Measurements from ENCODE around the gene GPR158. TPM values are rescaled to one million over a fixed set of nuclear protein-coding genes. Genes with fewer than 3 reads are reported as not detected.

Gene GPR158
- total RNA-seq, 1 experiment from 2014 or later: not detected

DNA sequence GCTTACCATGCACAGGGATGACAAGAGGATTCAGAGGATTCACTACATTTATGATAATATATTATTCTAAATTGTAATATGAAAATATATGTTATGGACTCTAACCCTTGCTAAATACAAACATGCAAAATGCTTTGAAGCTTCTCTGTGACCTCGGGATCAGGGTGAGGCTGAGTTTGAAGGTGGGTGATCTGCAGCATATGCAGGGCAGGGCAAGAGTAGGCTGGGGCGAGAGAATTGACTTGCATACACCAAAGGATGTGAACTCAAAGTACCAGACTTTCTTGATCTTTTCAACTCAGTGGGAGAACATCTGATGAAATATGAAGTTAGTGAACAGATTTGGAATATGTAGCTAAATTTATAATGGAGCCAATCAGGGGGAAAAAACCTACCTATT, 57.0 kb downstream of the GPR158 start:
- ChIA-PET POLR2A (interaction anchor here (0.7 kb wide), 1 partner anchor 14 kb away, joined by 3 read pairs; no protein-coding TSS in a partner anchor), CTCF (interaction anchor here (0.8 to 1.1 kb wide), 3 partner anchors 11 to 151 kb away, joined by 3 to 4 read pairs (median 3); no protein-coding TSS in a partner anchor)
- no peaks in the 10 kb centered on the region for H3K4me1 Mint-ChIP-seq (ENCODE audit: insufficient read depth, unreplicated experiment)
- H3K36me3 Mint-ChIP-seq (ENCODE audit: insufficient read depth, unreplicated experiment): no peaks in the 10 kb centered on the region
- no peak for DNase-seq (ENCODE audit: unreplicated experiment)
- no TSS peak for BruUV-seq (replicated peaks)
- intact Hi-C loops (cut with micrococcal nuclease): no loop called here
- peaks cover 49% of the 10 kb centered on the region for H3K27me3 Mint-ChIP-seq (ENCODE audit: insufficient read depth, unreplicated experiment)
- no peak overlapping the region for H3K27ac Mint-ChIP-seq (ENCODE audit: low read depth, unreplicated experiment)
- no peak overlapping the region for H3K4me3 Mint-ChIP-seq (ENCODE audit: unreplicated experiment)
- no peaks in the 10 kb centered on the region for H3K9me3 Mint-ChIP-seq (ENCODE audit: unreplicated experiment)
- TF ChIP-seq, protein P1, sequence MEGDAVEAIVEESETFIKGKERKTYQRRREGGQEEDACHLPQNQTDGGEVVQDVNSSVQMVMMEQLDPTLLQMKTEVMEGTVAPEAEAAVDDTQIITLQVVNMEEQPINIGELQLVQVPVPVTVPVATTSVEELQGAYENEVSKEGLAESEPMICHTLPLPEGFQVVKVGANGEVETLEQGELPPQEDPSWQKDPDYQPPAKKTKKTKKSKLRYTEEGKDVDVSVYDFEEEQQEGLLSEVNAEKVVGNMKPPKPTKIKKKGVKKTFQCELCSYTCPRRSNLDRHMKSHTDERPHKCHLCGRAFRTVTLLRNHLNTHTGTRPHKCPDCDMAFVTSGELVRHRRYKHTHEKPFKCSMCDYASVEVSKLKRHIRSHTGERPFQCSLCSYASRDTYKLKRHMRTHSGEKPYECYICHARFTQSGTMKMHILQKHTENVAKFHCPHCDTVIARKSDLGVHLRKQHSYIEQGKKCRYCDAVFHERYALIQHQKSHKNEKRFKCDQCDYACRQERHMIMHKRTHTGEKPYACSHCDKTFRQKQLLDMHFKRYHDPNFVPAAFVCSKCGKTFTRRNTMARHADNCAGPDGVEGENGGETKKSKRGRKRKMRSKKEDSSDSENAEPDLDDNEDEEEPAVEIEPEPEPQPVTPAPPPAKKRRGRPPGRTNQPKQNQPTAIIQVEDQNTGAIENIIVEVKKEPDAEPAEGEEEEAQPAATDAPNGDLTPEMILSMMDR (IDR thresholded peaks at IDR 0.05; ENCODE audit: unreplicated experiment): no peak

DNA sequence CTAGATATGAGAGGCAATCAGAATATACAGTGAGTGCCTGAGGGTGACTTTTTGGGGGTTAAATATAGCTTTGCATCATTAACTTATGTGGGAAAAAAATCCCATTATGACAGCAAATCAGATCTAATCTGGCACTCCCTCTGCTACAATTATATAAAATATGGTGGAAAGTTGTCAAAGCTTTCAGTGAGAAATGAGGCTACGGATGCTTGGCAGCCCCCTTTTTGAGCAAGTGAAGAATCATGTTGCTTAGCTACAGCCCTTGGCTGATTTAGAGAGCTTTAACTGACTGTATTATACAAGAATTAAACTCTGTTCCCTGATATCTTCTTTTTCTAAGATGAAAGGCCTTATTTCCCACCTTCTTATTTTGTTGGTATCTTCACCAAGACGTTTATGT, 57.4 kb downstream of the GPR158 start:
- ChIA-PET CTCF (interaction anchor here (1.1 kb wide), 1 partner anchor 118 kb away, joined by 4 read pairs; no protein-coding TSS in a partner anchor), POLR2A (no interaction called here)
- Mint-ChIP-seq H3K27me3 (ENCODE audit: insufficient read depth, unreplicated experiment) (peaks cover 52% of the 10 kb centered on the region), H3K27ac (ENCODE audit: low read depth, unreplicated experiment) (no peak overlapping the region), H3K9me3 (ENCODE audit: unreplicated experiment) (no peaks in the 10 kb centered on the region), H3K4me3 (ENCODE audit: unreplicated experiment) (no peak overlapping the region), H3K36me3 (ENCODE audit: insufficient read depth, unreplicated experiment) (no peaks in the 10 kb centered on the region), H3K4me1 (ENCODE audit: insufficient read depth, unreplicated experiment) (no peaks in the 10 kb centered on the region)
- intact Hi-C loops (cut with micrococcal nuclease): no loop called here
- no TSS peak for BruUV-seq (replicated peaks)
- TF ChIP-seq, protein P1 (IDR thresholded peaks at IDR 0.05; ENCODE audit: unreplicated experiment): no peak
- no peak for DNase-seq (ENCODE audit: unreplicated experiment)

DNA sequence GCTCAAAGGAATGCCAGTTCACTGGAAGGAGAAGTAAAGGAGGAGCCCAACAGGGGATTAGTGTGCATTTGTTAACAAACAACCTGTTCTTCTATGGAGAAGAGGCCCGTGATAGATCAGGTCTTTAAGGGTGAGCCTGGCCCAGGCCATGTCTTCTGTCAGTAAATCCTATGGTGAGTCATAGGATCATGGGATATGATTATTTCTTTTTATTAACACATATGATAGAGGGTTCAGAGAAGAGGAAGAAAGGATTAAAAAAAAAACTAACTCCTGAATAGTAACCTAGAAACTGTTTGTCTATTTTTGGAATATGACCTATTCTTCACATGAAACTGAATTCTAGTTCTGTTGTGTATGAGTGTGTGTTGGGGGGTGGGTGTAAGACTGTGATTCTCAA, 70.4 kb downstream of the GPR158 start:
- BruUV-seq (replicated peaks): no TSS peak
- no peaks in the 10 kb centered on the region for H3K27me3 Mint-ChIP-seq (ENCODE audit: insufficient read depth, unreplicated experiment)
- POLR2A ChIA-PET: no interaction called here
- H3K27ac Mint-ChIP-seq (ENCODE audit: low read depth, unreplicated experiment): no peak overlapping the region
- intact Hi-C loops (cut with micrococcal nuclease): no loop called here
- DNase-seq (ENCODE audit: unreplicated experiment): no peak
- H3K4me1 Mint-ChIP-seq (ENCODE audit: insufficient read depth, unreplicated experiment): no peaks in the 10 kb centered on the region
- H3K36me3 Mint-ChIP-seq (ENCODE audit: insufficient read depth, unreplicated experiment): no peaks in the 10 kb centered on the region
- H3K4me3 Mint-ChIP-seq (ENCODE audit: unreplicated experiment): no peak overlapping the region
- TF ChIP-seq, protein P1 (IDR thresholded peaks at IDR 0.05; ENCODE audit: unreplicated experiment): no peak
- CTCF ChIA-PET: interaction anchor here (0.7 kb wide), 2 partner anchors 595 to 1986 kb away, joined by 3 read pairs; no protein-coding TSS in a partner anchor
- H3K9me3 Mint-ChIP-seq (ENCODE audit: unreplicated experiment): no peaks in the 10 kb centered on the region

DNA sequence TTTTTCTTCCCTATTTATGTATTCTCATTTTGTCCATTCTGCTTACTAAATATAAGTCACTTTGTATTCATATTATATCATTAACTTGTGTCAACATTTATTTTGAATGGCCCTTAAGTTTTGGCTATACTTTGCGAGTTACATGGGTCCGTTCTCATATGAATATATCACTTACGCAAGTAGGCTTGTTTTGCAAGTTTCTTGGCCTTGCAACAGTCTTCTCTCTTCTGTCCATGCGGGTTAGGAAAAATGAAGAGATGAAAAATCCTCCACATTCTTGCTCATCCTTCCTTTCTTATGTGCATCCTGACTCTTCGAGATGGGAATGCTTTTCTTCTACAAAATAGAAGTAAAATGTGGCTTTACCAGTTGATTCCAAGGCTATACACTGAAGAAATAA, 82.8 kb downstream of the GPR158 start:
- TF ChIP-seq, protein P1 (IDR thresholded peaks at IDR 0.05; ENCODE audit: unreplicated experiment): no peak
- H3K4me3 Mint-ChIP-seq (ENCODE audit: unreplicated experiment): no peak overlapping the region
- intact Hi-C loops (cut with micrococcal nuclease): no loop called here
- no peaks in the 10 kb centered on the region for H3K36me3 Mint-ChIP-seq (ENCODE audit: insufficient read depth, unreplicated experiment)
- ChIA-PET POLR2A (no interaction called here), CTCF (no interaction called here)
- H3K9me3 Mint-ChIP-seq (ENCODE audit: unreplicated experiment): no peaks in the 10 kb centered on the region
- no peak overlapping the region for H3K27ac Mint-ChIP-seq (ENCODE audit: low read depth, unreplicated experiment)
- peaks cover 73% of the 10 kb centered on the region for H3K27me3 Mint-ChIP-seq (ENCODE audit: insufficient read depth, unreplicated experiment)
- H3K4me1 Mint-ChIP-seq (ENCODE audit: insufficient read depth, unreplicated experiment): no peaks in the 10 kb centered on the region
- DNase-seq (ENCODE audit: unreplicated experiment): no peak
- BruUV-seq (replicated peaks): no TSS peak

Data from MCF 10A (cell line).